8988T (cell line): ENCODE results near the gene B4GAT1.
A peak's percentile ranks its signal among the peaks of the same experiment; 100 is the strongest.
"Not testable (repeated sequence)": the region's sequence is repeated elsewhere in the genome, so short reads cannot be mapped to it uniquely, and the experiment has no call there.

ENCODE experiments used
- DNase-seq: peaks from one replicate; pipeline ENCODE4 v3.0.0; 2011

B4GAT1 gene

GRCh38 chr11:66362481-66363147 is 15.2 kb upstream of the B4GAT1 start:
- DNase-seq, result no peak

- DNase-seq, result no peak
Measured at GRCh38 chr11:66361502-66361941, 14.1 kb upstream of the B4GAT1 start.

GRCh38 chr11:66360406-66361073 is 13.1 kb upstream of the B4GAT1 start:
- DNase-seq, result no peak

GRCh38 chr11:66359662-66360087 is 12.2 kb upstream of the B4GAT1 start:
- DNase-seq, result no peak

GRCh38 chr11:66350560-66351235 is 3.3 kb upstream of the B4GAT1 start:
- not testable (repeated sequence) for DNase-seq

- DNase-seq, result no peak
Measured at GRCh38 chr11:66349084-66349386, 1.6 kb upstream of the B4GAT1 start.

GRCh38 chr11:66346476-66347424 is 679 bp downstream of the B4GAT1 start:
- DNase-seq, result peak; percentile 24

- no peak for DNase-seq
Measured at GRCh38 chr11:66345316-66345649, 2.1 kb downstream of the B4GAT1 start.

- peak; percentile 98 for DNase-seq
Measured at GRCh38 chr11:66344550-66345315, 2.7 kb downstream of the B4GAT1 start, which contains the start of gene BRMS1. Gene BRMS1, minus strand, starts transcription at chr11:66345104. Its CDS starts 2,870 bp downstream, at chr11:66342234.

- DNase-seq, result no peak
Measured at GRCh38 chr11:66343176-66343575, 4.3 kb downstream of the B4GAT1 start.

GRCh38 chr11:66341502-66342126 is 5.8 kb downstream of the B4GAT1 start:
- peak; percentile 18 for DNase-seq

- peak; percentile 55 for DNase-seq
Measured at GRCh38 chr11:66340596-66341501, 6.6 kb downstream of the B4GAT1 start.

- DNase-seq, result peak; percentile 8
Measured at GRCh38 chr11:66339686-66340483, 7.5 kb downstream of the B4GAT1 start.

- peak; percentile 21 for DNase-seq
Measured at GRCh38 chr11:66339162-66339675, 8.2 kb downstream of the B4GAT1 start.

GRCh38 chr11:66338276-66339161 is 8.9 kb downstream of the B4GAT1 start:
- peak; percentile 33 for DNase-seq

GRCh38 chr11:66337103-66337899 is 10.1 kb downstream of the B4GAT1 start:
- DNase-seq, result peak; percentile 42
